Fibroblast of the aortic adventitia (primary cell): Measurements from ENCODE around the gene DIDO1. TPM values are rescaled to one million over a fixed set of nuclear protein-coding genes. Genes with fewer than 3 reads are reported as not detected.

Source experiments
- DNase-seq: peaks from one replicate; pipeline ENCODE4 v3.0.0-alpha.2; 2010; ENCODE audit warnings: low read depth
- H3K4me3 ChIP-seq: 2 replicates; pipeline ENCODE4 v1.5.1; 2011; ENCODE audit warnings: low read depth, mild to moderate bottlenecking, control low read depth, low read length, moderate library complexity
- total RNA-seq: library from RNA; depleted of rRNA; stranded (reverse); fragments of >200 nt; gene quantifications from 2 replicates; pipeline ENCODE4 v1.2.3, GENCODE V29; 2012; ENCODE audit warnings: low replicate concordance
- TF ChIP-seq, protein P1 (sequence below): IDR thresholded peaks from 2 replicates; pipeline ENCODE4 v1.5.1; 2011; ENCODE audit warnings: mild to moderate bottlenecking, low read length, control low read depth, inconsistent platforms; ENCODE audit not compliant: insufficient read depth

The DIDO1 gene
- total RNA-seq, 1 donor: 48.4 TPM

DNA sequence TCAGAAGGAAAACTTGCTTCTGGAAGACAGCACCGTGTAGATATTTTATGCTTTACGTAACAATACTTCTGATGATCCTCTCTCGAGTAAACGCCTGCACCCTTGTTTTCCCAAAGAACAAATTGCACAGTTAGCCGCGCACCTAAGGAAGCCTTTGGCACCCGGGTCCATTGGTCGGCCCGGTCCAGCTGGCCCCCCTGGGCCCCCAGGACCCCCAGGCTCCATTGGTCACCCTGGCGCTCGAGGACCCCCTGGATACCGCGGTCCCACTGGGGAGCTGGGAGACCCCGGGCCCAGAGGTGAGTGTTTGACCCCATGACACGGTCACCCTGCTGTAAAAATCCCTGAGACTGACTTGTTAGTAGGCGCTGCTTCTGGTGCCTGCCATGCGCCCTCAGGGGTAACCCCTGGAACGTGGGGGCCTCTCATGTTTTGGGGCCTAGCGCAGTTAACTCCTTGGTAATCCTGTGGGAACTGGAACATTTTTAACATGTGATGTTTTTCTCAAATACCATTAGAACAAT is 89.3 kb downstream of the DIDO1 start:
- TF ChIP-seq, protein P1, sequence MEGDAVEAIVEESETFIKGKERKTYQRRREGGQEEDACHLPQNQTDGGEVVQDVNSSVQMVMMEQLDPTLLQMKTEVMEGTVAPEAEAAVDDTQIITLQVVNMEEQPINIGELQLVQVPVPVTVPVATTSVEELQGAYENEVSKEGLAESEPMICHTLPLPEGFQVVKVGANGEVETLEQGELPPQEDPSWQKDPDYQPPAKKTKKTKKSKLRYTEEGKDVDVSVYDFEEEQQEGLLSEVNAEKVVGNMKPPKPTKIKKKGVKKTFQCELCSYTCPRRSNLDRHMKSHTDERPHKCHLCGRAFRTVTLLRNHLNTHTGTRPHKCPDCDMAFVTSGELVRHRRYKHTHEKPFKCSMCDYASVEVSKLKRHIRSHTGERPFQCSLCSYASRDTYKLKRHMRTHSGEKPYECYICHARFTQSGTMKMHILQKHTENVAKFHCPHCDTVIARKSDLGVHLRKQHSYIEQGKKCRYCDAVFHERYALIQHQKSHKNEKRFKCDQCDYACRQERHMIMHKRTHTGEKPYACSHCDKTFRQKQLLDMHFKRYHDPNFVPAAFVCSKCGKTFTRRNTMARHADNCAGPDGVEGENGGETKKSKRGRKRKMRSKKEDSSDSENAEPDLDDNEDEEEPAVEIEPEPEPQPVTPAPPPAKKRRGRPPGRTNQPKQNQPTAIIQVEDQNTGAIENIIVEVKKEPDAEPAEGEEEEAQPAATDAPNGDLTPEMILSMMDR: no peak
- no peak overlapping the region for H3K4me3 ChIP-seq
- DNase-seq: no peak

DNA sequence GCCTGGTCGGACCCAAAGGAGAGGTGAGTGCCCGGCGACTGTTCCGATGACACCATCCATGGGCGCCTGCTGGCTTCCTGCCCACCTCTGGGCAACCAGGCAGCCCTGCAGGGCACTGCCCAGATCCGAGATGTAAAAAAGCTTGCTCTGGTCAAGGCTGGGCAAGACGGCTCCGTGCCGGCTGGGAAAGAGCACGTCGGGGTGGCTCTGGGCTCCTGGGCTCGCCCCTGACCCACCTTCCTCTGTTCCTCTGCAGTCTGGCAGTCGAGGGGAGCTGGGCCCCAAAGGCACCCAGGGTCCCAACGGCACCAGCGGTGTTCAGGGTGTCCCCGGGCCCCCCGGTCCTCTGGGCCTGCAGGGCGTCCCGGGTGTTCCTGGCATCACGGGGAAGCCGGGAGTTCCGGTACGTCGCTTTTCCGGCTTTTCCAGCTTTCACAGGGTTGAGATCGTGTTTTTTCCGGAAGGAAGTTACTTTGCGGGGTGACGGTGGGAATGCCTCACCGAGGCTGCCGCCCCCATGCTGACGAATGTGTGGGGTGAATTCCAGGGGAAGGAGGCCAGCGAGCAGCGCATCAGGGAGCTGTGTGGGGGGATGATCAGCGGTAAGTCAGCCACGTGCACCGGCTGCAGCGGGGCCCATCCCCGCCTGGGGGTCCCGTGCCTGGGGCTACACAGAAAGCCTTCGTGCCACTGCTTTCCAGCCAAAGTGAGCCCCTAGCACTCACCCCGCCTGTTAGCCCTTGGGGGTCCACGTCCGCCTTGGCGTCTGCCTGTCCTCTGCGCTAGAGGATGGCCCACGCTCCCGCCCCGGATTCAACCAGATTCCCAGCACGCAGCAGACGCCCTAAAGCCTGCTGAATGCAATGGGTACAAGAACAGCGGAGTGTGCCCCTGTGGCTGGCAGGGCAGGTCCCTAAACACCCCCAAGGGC is 90.1 kb downstream of the DIDO1 start:
- TF ChIP-seq, protein P1: no peak
- no peak overlapping the region for H3K4me3 ChIP-seq
- no peak for DNase-seq

DNA sequence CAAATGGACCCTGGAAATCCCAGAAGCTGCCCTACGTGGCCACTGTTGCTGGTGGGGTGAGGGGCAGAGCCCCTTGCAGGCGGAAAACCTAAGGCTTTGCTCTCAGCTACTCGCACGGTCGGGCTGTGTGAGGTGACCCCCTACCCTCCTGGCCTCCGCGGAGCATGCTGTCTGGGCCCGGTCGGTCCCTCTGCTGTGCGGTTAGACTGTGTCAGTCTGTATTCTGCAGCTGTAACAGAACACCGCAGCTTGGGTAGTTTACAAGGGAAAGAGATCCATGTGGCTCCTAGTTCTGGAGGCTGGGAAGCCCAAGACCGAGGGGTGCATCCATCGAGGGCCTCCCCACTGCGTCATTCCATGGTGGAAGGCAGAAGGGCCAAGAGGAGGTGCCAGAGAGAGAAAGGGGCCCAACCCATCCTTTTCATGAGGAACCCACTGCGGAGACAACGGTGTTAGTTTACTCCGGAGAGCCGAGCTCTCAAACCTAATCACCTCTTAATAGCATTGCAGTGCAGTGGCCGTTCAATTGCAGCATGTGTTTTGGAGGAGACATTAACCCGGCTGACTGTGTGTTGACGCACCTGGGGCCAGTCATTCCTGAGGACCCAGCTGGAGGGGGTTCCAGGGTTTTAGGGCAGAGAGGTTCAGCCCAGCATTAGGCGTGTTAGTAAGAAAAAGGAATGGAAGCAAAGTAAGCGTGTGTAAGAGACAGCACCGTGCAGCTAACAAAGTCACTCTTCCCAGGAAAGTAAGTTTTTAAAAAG is 91.2 kb downstream of the DIDO1 start:
- no peak overlapping the region for H3K4me3 ChIP-seq
- TF ChIP-seq, protein P1: no peak
- no peak for DNase-seq

DNA sequence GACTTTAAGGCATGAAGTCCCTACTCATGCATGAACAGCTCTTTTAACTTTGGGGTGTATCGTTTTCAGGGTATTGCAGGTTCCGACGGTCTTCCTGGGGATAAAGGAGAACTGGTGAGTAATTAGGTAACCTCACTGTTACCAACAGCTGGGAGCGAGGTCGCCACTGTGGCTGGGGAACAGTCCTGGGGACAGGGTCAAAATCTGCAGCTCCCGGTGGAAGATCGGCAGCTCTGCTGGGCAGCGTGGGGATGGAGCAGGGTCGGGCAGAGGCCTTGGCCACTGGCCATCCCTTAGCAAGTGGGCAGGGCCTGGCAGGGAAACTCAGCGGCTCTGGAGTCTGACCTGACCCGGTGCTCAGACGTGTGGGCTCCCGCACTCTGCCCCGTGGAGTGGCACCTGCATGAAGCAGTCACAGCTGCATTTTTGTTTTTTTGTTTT is 93.3 kb downstream of the DIDO1 start:
- DNase-seq: no peak
- TF ChIP-seq, protein P1: no peak
- H3K4me3 ChIP-seq: no peak overlapping the region

DNA sequence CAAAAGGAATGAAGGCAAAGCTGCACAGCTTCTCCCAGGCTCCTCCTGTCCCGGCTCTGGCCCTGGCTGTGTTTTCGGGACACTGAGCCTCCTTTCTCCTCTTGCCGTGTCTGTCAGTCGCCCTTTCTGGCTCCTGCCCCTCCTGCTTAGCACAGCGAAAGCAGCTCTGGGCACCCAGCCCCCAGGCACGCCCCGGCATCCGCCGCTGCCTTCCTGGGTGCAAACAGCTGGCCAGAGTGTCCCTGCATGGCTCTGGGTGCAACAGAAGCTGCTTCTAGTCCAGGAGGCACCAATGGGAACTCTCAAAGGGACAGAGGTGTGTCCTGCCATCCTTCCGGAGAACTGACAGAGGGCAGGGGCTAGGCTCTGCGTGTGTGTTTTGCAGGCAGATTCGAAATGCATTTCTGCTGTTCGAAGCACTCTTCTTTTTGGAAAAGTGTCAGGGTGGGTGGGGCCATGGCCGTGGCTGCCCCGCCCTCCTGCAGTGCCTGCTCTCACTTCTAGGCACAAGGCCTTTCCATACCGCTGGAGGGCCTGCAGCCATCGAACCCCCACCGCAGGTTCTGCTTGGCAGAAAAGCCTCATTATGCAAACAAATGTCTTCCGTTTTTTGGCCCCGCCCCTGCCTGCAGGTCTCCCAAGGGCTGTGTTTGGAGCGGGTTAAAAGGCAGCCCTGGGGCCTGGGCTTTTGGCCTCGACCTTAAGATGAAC is 93.9 kb downstream of the DIDO1 start:
- TF ChIP-seq, protein P1: no peak
- no peak for DNase-seq
- no peak overlapping the region for H3K4me3 ChIP-seq

DNA sequence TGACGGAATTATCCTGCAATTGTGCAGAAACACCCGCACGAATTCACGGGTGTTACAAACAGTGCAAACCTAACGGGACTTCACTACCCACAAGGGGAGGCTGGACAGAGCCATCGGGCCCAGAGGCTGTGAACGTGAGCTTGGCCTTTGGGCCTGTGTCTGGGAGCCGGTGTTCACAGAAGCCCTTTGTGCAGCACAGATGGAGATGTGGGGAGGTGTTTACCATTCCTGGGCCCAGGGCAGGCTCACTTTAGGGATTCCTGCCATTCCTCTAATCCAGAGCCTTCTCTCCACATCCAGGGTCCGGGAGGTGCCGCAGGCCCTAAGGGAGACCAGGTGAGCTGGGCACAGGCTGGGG is 94.5 kb downstream of the DIDO1 start:
- TF ChIP-seq, protein P1: no peak
- no peak overlapping the region for H3K4me3 ChIP-seq
- DNase-seq: no peak
